GM12878 (cell line): ENCODE results near the gene HMGB1. TPM values are rescaled to one million over a fixed set of nuclear protein-coding genes. Genes with fewer than 3 reads are reported as not detected.

Source experiments
- ATAC-seq: fragments of 200-7000 bp; cut with Tn5 transposase; 3 replicates; pipeline ENCODE4 v1.9.1; 2020; ENCODE audit warnings: mild to moderate bottlenecking, moderate library complexity
- BruUV-seq: library from RNA; stranded (reverse); fragments of 400-500 nt; replicated peaks from 2 replicates; lab custom pipeline; 2021; lab: Mats Ljungman, UMichigan
- CTCF ChIA-PET: fragments of 300-600 bp; sonication (Branson Sonifier 250); formaldehyde crosslinking; extraction: SDS; loops from one replicate; lab custom pipeline; 2021; ENCODE audit warnings: inconsistent platforms; lab: Yijun Ruan, JAX
- POLR2A ChIA-PET: fragments of 350-600 bp; formaldehyde crosslinking; extraction: SDS; loops from one replicate; lab custom pipeline; 2021; ENCODE audit warnings: inconsistent platforms; lab: Charles Lee
- RAD21 ChIA-PET: fragments of 300-600 bp; sonication (Branson Sonifier 250); formaldehyde crosslinking; loops from one replicate; lab custom pipeline; 2023; ENCODE audit warnings: antibody characterized with exemption; ENCODE audit not compliant: unreplicated experiment; lab: Charles Lee
- SMC1A ChIA-PET: fragments of 300-600 bp; sonication (Branson Sonifier 250); formaldehyde crosslinking; loops from one replicate; lab custom pipeline; 2023; ENCODE audit not compliant: unreplicated experiment, uncharacterized antibody; lab: Charles Lee
- DNase-seq: peaks from one replicate; pipeline ENCODE4 v3.0.0-alpha.2; 2011; ENCODE audit warnings: low read depth, low spot score
- FAIRE-seq: peaks from 3 replicates; lab custom pipeline; 2011; peaks lifted over from hg19 to GRCh38; lab: Jason Lieb, UNC
- H2AFZ ChIP-seq: 2 replicates; pipeline ENCODE4 v1.6.0; 2011; ENCODE audit warnings: low read depth, low read length, control low read depth; ENCODE audit not compliant: control insufficient read depth
- H3K27ac ChIP-seq: 2 replicates; pipeline ENCODE4 v1.5.1; 2011; ENCODE audit warnings: control low read depth; ENCODE audit not compliant: control insufficient read depth, insufficient read depth
- H3K27me3 ChIP-seq, 2 experiments: replicated peaks in 1 of 2; 2 replicates each; pipeline versions ENCODE4 v1.6.0 to v1.6.1; 2011; ENCODE audit warnings: low read length in 1 of 2; ENCODE audit not compliant: control insufficient read depth in 2 of 2, insufficient read depth in 2 of 2
- H3K36me3 ChIP-seq, 2 experiments: 2 replicates each; pipeline ENCODE4 v1.5.1; 2011; ENCODE audit warnings: low read length in 1 of 2; ENCODE audit not compliant: control insufficient read depth in 2 of 2, insufficient read depth in 2 of 2
- H3K4me1 ChIP-seq: 2 replicates; pipeline ENCODE4 v1.6.1; 2011; ENCODE audit warnings: mild to moderate bottlenecking, low read length, moderate library complexity, mixed read lengths; ENCODE audit not compliant: control insufficient read depth, insufficient read depth
- H3K4me2 ChIP-seq: 2 replicates; pipeline ENCODE4 v1.6.0; 2011; ENCODE audit warnings: control low read depth; ENCODE audit not compliant: control insufficient read depth, insufficient read depth
- H3K4me3 ChIP-seq: fragments of 200-600 bp; sonication (generic); 2 replicates; pipeline ENCODE4 v1.5.1; 2016
- H3K79me2 ChIP-seq: 2 replicates; pipeline ENCODE4 v1.6.0; 2011; ENCODE audit warnings: low read length; ENCODE audit not compliant: control insufficient read depth, insufficient read depth
- H3K9ac ChIP-seq: 2 replicates; pipeline ENCODE4 v1.8.0; 2011; ENCODE audit warnings: low read length, control low read depth, mixed read lengths; ENCODE audit not compliant: control insufficient read depth, insufficient read depth
- H3K9me3 ChIP-seq: replicated peaks from 3 replicates; pipeline ENCODE4 v1.5.1; 2011; ENCODE audit warnings: mild to moderate bottlenecking, low read length; ENCODE audit not compliant: control insufficient read depth, insufficient read depth
- H4K20me1 ChIP-seq: 2 replicates; pipeline ENCODE4 v1.6.0; 2011; ENCODE audit not compliant: control insufficient read depth, insufficient read depth
- BHLHE40 ChIP-seq, 2 experiments: fragments of 450-650 bp in 1 of 2; IDR thresholded peaks; 2 replicates each; pipeline ENCODE4 v1.6.1; 2011 to 2017; ENCODE audit warnings: low read depth in 2 of 2, borderline replicate concordance in 1 of 2, improper control_type of control experiment in 1 of 2, low read length in 1 of 2, mild to moderate bottlenecking in 1 of 2
- CBX5 ChIP-seq: sonication (generic); IDR thresholded peaks from 2 replicates; pipeline ENCODE4 v1.6.1; 2016; ENCODE audit warnings: low read depth, moderate library complexity, mild to moderate bottlenecking, inconsistent platforms
- CEBPZ ChIP-seq: fragments of 150-350 bp; IDR thresholded peaks from 2 replicates; pipeline ENCODE4 v1.6.1; 2016; ENCODE audit warnings: low read depth, low read length
- CHD2 ChIP-seq: IDR thresholded peaks from 2 replicates; pipeline ENCODE4 v1.6.1; 2011; ENCODE audit warnings: low read depth, low read length, improper control_type of control experiment, borderline replicate concordance
- HCFC1 ChIP-seq: fragments of 150-350 bp; IDR thresholded peaks from 2 replicates; pipeline ENCODE4 v1.6.1; 2014; ENCODE audit warnings: low read length
- MXI1 ChIP-seq: fragments of 150-350 bp; IDR thresholded peaks from 2 replicates; pipeline ENCODE4 v1.6.1; 2011; ENCODE audit warnings: low read depth, mild to moderate bottlenecking, inconsistent platforms, low read length, improper control_type of control experiment
- POLR2A ChIP-seq: IDR thresholded peaks from 2 replicates; pipeline ENCODE4 v1.6.1; 2011; ENCODE audit warnings: low read depth, mild to moderate bottlenecking, low read length
- RAD21 ChIP-seq: IDR thresholded peaks from 2 replicates; pipeline ENCODE4 v1.6.1; 2011; ENCODE audit warnings: mild to moderate bottlenecking, low read depth, low read length, moderate library complexity; ENCODE audit not compliant: insufficient read depth
- RAD51 ChIP-seq: fragments of 450-650 bp; IDR thresholded peaks from 2 replicates; pipeline ENCODE4 v1.6.1; 2016; ENCODE audit warnings: moderate library complexity, mild to moderate bottlenecking, inconsistent platforms
- SMC3 ChIP-seq: IDR thresholded peaks from 2 replicates; pipeline ENCODE4 v1.6.1; 2011; ENCODE audit warnings: low read length, improper control_type of control experiment, borderline replicate concordance
- TCF12 ChIP-seq: IDR thresholded peaks from 2 replicates; pipeline ENCODE4 v1.6.1; 2011; ENCODE audit warnings: low read depth, mild to moderate bottlenecking, low read length
- YY1 ChIP-seq: IDR thresholded peaks from 2 replicates; pipeline ENCODE4 v1.6.1; 2011; ENCODE audit warnings: low read depth, mild to moderate bottlenecking, low read length
- ZNF592 ChIP-seq: fragments of 450-650 bp; IDR thresholded peaks from 2 replicates; pipeline ENCODE4 v1.6.1; 2017; ENCODE audit warnings: mild to moderate bottlenecking, moderate library complexity
- WGBS: methylation state at CpG from one replicate; pipeline ENCODE4 v1.1.6; 2016; ENCODE audit warnings: low lambda C conversion rate; ENCODE audit not compliant: insufficient replicate concordance, insufficient coverage; ENCODE audit errors: missing lambda C conversion rate; 5-methylcytosine and 5-hydroxymethylcytosine counted together
- in situ Hi-C: fragments of 300-500 bp; cut with MboI; formaldehyde crosslinking; loops from 9 replicates; pipeline ENCODE4 v1.14.3; 2018; ENCODE audit warnings: mixed read lengths
- intact Hi-C: fragments of 100-400 bp; cut with micrococcal nuclease; formaldehyde crosslinking; loops from one replicate; pipeline ENCODE4 v1.14.2; 2022; ENCODE audit not compliant: unreplicated experiment
- polyA plus RNA-seq, 11 experiments: library from polyadenylated mRNA; depleted of rRNA in 4 of 11; unstranded in 6 of 11; stranded (reverse) in 5 of 11; fragments of >200 nt; fragmentation: Nextera tagmentation in 4 of 11; fragmentation: Illumina TruSeq in 1 of 11; extraction: Ambion mirVana in 4 of 11; extraction: Trizol in 1 of 11; gene quantifications; 1 replicate in 1 of 11; 2 replicates in 10 of 11; pipeline versions ENCODE4 v1.2.1 to v1.2.3, GENCODE V29; 2011 to 2016; ENCODE audit warnings: inconsistent platforms in 2 of 11, missing spikeins in 2 of 11, low read depth in 1 of 11
- total RNA-seq, 4 experiments: library from RNA; depleted of rRNA in 3 of 4; stranded (reverse); fragments of >200 nt in 3 of 4; fragmentation: Illumina TruSeq in 1 of 4; extraction: Trizol in 1 of 4; gene quantifications; 2 replicates each; pipeline versions ENCODE4 v1.2.1 to v1.2.3, GENCODE V29; 2013 to 2021
- TF ChIP-seq, protein P1 (sequence below): IDR thresholded peaks from 2 replicates; pipeline ENCODE4 v1.6.1; 2011; ENCODE audit warnings: borderline replicate concordance, low read depth, mild to moderate bottlenecking, moderate library complexity, mixed read lengths, low read length; ENCODE audit not compliant: insufficient read depth; ENCODE audit errors: extremely low read length

Gene HMGB1
- total and polyA plus RNA-seq, 10 of the 15 experiments (the other 5 are each of a cell fraction or from before 2014, with no cell fraction given) = 365 to 2,529 (median 1,396) TPM

DNA sequence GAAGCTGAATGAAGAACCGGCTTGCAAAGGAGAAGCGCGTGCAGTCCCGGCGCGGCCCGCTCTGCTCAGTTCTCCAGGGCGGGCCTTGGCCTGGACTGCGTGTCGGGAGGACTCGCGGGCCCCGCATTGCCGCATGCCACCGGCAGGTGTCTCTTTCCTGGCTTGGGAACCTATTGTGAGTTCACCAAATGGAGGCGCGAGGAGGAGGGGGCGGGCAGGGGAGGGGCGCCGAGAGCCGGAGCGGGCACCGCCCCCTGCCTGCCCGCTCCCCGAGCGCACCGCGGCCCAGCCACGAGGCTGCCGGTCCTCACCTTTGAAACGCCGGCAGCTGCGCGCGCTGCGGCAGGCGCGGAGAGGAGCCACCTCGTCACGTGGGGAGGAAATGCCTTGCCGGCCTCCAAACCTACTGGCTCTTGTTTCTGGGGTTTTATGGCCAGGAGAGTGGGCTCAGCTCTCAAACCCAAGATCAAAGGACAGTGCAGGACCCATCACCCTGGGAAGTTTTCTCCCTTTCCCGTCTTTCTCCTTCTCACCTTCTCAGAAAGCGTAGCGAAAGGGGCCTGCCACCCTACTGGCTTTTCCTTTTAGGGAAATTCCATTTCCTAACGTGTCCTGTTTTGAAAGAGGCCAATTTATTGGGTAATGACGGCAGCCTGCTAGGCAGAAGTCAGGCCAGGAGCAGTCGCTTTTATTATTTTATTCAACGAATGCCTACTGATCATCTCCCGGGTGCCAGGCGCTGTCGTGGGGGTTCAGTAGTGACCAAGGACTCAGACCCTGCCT lies 57.2 kb downstream of the HMGB1 start:
- ChIA-PET CTCF (interaction anchor here (0.6 to 3.3 kb wide), 13 partner anchors 8 to 276 kb away, joined by 3 to 21 read pairs (median 4); partner anchors contain the start of gene UBE2L5), SMC1A (interaction anchor here (0.7 to 4.2 kb wide), 7 partner anchors 11 to 54 kb away, joined by 3 to 37 read pairs (median 9); no protein-coding TSS in a partner anchor), POLR2A (interaction anchor here (0.7 to 2.2 kb wide), 5 partner anchors 13 to 215 kb away, joined by 3 to 5 read pairs (median 3); no protein-coding TSS in a partner anchor), RAD21 (interaction anchor here (0.8 to 3.2 kb wide), 10 partner anchors 14 to 76 kb away, joined by 3 to 9 read pairs (median 4); no protein-coding TSS in a partner anchor)
- peaks cover 2% of the 10 kb centered on the region; the same call in 1 of the 3 replicates for H3K9me3 ChIP-seq
- WGBS = 25% methylated on average over 39 of the region's 51 CpGs
- peak; percentile 52 for FAIRE-seq
- peak overlapping the region; percentile 94 for H2AFZ ChIP-seq
- H4K20me1 ChIP-seq = no peaks in the 10 kb centered on the region
- intact Hi-C loops = loop anchor here (2.0 to 5.0 kb wide), 3 partner anchors 39 to 164 kb away; partner anchors contain the start of gene HMGB1
- ATAC-seq = peak; percentile 97
- H3K36me3 ChIP-seq = no peaks in the 10 kb centered on the region
- peak overlapping the region; percentile 69 for H3K4me2 ChIP-seq
- DNase-seq = no peak
- no peaks in the 10 kb centered on the region for H3K79me2 ChIP-seq
- H3K4me1 ChIP-seq = peaks cover 6% of the 10 kb centered on the region
- BruUV-seq = no TSS peak
- no peak overlapping the region for H3K27ac ChIP-seq
- H3K9ac ChIP-seq = no peak overlapping the region
- H3K4me3 ChIP-seq = no peak overlapping the region; the same call in 1 of the 2 replicates
- no peaks in the 10 kb centered on the region for H3K27me3 ChIP-seq
- in situ Hi-C loops = no loop called here
- TF ChIP-seq CHD2 (no peak), SMC3 (peak; percentile 75), CEBPZ (no peak), RAD51 (peak; percentile 74), CBX5 (peak; percentile 88), ZNF592 (peak; percentile 24; the same call in 1 of the 2 replicates), BHLHE40 (IDR thresholded peaks at IDR 0.05; ENCODE audit: borderline replicate concordance in 1 of 2, low read depth in 2 of 2, low read length in 1 of 2) (peak; percentile 78 to 82), HCFC1 (0 out of 2 replicates have a peak, but pooled peaks have one; percentile 5), TCF12 (peak; percentile 42; the same call in 1 of the 2 replicates), POLR2A (peak; percentile 62), YY1 (peak; percentile 88), MXI1 (peak; percentile 33; the same call in 1 of the 2 replicates), RAD21 (peak; percentile 72)
- TF ChIP-seq, protein P1, sequence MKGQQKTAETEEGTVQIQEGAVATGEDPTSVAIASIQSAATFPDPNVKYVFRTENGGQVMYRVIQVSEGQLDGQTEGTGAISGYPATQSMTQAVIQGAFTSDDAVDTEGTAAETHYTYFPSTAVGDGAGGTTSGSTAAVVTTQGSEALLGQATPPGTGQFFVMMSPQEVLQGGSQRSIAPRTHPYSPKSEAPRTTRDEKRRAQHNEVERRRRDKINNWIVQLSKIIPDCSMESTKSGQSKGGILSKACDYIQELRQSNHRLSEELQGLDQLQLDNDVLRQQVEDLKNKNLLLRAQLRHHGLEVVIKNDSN = peak; percentile 85
